ENCODE data around the gene NEDD4L.

The NEDD4L gene

DNA sequence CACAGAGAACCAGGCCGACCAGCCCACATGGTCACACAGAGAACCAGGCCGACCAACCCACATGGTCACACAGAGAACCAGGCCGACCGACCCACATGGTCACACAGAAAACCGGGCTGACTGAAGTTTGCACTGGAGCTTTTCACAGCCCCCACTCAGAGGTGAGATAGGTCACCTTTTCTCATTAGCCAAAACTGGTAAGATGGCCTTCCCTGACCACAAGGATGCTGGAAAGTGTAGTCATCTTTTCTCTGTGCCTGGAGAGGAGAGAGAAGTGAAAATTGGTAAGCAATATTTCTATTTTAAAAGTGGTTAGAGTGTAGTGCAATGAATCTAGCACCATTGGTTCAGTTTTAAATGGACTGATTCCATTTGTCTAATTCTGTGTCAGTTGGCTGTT lies 247.1 kb downstream of the NEDD4L start:
- no peak for DNase-seq (ENCODE audit: low read depth)

DNA sequence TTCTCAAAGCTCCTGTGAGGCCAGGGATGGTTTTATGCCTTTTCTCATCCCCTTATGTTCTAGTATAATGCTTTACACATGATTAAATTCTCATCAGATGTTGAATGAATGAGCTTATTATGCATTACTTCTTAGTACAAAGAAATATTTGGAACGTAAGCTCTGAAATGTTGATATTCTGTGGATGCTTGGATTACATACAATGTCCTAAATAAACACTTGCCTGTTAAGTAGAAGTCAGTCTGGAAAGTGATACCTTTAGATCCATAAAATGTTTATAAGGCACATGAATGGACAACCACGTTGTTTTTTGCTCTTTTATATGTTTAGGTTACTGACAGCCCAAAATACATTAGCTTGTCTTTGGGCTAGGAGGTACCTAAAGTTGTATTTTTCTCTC lies 248.6 kb downstream of the NEDD4L start:
- no peak for DNase-seq (ENCODE audit: low read depth)

DNA sequence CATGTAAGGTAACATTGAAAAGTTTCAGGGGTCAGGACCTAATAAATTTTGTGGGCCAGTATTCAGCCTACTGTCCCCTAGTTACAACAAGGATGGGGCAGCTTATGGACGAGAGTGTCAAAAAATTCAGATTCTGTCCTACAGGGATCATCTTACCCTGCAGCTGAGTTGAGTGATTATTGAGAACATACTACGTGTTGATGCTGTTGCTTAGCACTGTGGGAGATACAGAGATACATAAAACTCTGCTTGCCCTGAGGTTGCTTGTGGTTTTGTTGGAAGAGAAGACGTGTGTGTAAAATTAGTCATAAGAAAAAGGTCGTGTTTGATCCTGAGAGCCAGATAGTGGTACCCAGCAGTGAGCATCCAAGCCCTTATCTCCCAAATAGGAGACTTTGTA lies 253.2 kb downstream of the NEDD4L start:
- peak; percentile 81 for DNase-seq (ENCODE audit: low read depth)

DNA sequence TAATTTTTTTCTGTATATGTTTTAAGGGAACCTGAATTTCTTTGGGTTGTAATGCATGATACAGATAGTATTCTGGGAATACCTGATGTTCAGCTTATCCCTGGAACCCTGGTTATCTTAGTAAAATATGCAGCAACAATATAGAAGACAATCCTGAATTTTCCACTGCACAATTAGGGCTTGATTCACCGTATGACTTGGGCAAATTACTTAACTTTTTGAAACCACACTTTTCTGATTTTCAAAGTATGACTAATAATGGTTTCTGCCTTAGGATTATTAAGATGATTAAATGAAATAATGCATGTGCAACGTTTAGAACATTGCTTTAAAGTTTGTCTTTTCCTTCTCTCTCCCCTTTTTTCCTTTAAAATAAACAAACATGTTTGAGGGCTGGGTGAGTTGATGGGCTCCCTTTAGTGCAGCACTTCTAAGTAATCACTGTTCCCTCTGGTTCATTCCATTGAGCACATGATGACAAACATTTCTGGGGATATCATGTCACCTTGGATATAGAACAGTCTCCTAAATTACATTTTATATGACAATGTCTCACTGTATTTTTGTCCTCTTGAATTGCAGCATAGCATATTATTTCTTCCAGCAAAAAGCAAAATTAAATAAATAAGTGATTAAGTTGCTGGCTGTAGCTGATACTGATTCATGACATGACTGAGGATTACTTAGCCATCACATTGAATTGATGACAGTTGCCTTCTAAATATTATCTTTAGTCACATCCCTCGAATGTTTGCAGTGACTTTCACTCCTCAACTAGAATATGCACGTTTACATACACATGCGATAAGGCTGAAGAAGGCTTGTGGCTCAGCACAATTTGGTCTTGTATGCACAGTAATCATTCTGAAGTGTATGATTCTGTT lies 254.5 kb downstream of the NEDD4L start:
- peak; percentile 43 for DNase-seq (ENCODE audit: low read depth)

DNA sequence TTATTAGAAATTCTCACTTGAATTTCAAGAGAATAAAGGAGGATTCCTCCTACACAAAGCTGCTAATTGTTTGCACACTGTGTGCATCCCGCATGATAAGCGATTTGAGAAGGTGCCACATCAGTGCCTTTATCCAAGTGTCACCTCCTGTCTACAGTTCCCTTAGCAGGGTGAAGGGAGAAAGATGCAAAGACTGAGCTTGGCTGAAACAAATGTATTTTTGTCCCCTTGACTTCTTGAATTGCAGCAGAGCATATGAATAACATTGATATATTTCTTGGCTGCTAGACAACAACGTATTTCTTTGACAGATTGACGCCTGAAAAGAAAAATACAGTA lies 255.1 kb downstream of the NEDD4L start:
- DNase-seq (ENCODE audit: low read depth), result no peak

DNA sequence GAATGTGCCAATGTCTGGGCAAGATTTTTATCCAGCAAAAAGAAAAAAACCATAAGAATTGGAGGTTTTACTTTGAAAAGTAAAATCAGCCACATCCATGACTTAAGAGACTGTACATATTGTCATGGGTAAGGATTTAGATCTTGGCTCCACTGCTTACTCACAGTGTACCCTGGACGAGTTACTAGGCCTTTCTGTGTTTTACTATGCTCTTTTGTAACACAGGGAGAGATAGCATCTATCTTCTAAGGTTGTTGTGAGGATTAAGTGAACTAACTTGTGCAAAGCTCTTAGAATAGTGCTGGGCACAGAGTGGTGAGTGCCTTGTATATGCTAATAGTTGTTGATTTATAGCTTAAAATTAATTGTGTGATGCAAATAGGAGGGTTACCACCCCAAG lies 255.9 kb downstream of the NEDD4L start:
- no peak for DNase-seq (ENCODE audit: low read depth)

DNA sequence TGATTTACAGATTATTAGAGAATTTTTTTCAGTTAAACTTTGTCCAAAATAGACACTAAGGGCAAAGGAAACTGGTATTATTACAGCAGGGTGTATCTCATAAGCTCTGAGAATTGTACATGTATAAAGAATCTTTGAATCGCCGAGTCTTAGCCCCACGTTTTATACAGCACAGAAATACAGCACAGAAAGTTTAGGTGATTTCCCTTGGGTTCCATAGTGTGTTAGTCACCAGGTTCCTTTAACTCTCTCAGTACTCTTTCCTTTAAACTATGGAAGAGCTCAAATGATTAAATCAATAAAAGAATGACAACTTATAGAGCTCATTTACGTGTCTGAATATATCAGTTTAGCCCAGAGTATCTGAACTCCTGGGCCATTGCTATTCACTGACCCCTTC lies 256.8 kb downstream of the NEDD4L start:
- DNase-seq (ENCODE audit: low read depth), result no peak

DNA sequence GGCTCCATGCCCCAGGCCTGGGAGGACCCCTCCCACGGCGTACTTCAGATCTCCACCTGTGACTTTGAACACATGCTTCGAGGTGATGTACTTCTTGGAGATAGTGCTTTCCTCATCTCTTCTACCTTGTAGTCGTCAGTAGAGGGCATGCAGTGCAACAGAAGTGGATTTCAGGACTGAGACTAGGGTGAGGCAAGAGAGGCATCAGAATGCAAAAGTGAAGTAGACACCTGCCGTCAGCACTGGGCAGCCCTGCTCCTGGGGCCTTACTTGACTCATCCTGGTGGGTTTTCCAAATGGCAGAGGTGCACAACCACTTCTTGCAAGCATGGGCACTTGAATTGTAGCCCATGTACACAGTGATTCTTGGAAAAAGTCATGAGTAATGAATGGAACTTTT lies 258.8 kb downstream of the NEDD4L start:
- no peak for DNase-seq (ENCODE audit: low read depth)

DNA sequence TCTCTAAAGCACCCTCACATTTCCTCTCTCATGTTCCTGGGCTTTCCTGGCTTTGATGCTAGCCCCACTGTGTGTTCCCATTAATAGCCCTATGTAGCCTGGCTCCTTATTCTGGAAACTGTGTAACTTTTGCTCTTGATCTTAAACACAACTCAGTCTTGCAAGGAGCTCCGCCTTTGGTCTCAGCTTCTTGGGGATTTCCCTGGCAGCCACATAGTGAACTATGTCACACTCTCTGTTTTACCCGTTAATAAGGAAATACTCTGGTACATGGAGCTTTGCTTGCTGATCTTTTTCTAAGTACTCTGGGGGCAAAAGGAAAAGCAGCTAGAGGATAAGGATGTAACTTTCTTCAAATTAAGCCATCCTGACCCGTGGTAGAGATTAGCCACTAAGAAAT lies 259.3 kb downstream of the NEDD4L start:
- DNase-seq (ENCODE audit: low read depth), result no peak

DNA sequence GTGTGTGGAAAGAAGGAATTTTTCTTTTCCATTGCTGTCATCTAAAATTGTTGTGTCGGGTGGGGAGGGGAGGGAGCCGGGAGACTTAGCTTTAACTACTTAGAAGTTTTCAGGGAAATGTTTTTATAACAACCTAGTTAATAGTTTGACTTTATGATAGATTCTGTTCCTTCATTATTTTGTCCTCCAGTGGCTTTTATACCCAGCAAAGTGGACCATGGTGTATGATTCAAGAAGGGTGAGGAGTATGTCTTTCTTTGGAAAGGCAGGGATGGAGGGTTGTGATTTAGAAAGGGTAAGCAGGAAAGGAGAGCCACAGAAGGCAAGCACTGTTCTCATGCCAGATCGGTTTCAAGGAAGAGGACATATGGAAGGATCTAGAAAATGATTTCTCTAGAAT lies 261.8 kb downstream of the NEDD4L start:
- DNase-seq (ENCODE audit: low read depth), result no peak

DNA sequence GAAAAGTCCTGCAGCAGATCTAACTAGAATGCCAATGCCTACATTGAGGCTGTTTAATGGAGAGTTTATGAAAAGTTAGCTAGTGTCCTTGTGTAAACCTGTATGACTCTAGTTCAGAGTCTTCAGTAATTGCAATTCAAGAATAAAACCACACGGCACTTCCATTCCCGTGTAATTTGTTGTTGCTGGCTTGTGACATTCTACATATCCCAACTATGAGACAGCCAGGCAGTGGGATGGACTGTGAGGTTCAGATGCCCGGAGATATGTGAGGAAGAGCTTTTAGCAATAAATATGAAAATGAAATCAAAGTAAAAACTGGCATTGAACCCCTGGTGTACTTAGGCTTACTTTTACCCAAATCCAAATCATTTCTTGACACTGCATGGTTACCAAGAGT lies 263.4 kb downstream of the NEDD4L start:
- no peak for DNase-seq (ENCODE audit: low read depth)

DNA sequence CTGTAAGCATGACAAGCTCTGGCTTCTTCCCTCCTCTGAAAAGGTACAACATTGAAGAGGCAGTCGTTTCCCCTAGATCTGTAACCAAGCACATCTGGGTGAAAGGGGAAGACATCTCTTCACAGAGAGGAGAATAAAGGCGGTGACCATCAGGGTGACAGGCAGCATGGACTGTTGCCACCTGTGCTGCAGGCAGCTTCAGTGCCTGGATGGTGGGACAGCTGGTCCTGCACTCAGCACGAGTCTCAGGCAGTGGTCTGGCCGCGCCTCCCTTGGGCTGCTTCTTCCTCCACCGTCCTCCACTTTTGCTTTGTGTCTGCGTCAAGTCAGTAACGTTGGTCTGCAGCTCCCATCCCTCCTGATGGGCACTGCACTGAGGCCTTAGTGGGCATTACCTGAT lies 264.4 kb downstream of the NEDD4L start:
- no peak for DNase-seq (ENCODE audit: low read depth)

DNA sequence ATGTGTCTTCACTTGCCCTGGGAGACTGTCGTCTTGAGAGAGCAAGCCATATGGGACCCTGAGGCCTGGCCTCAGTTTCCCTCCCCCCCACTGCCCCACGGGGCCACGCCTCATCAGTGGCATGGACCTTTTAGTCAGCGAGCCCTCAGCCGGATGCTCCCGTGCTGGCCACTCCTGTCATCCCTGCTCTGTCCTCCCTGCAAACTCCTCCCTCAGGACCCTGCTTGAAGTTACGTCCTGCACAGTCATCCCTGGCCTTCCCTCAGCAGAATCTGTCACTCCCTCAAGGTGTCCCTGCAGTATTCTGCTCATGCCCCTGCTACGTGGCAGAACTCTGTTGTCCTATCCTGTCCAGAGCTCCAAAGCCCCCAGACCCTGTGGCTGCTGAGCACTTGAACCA lies 265.1 kb downstream of the NEDD4L start:
- DNase-seq (ENCODE audit: low read depth), result no peak

DNA sequence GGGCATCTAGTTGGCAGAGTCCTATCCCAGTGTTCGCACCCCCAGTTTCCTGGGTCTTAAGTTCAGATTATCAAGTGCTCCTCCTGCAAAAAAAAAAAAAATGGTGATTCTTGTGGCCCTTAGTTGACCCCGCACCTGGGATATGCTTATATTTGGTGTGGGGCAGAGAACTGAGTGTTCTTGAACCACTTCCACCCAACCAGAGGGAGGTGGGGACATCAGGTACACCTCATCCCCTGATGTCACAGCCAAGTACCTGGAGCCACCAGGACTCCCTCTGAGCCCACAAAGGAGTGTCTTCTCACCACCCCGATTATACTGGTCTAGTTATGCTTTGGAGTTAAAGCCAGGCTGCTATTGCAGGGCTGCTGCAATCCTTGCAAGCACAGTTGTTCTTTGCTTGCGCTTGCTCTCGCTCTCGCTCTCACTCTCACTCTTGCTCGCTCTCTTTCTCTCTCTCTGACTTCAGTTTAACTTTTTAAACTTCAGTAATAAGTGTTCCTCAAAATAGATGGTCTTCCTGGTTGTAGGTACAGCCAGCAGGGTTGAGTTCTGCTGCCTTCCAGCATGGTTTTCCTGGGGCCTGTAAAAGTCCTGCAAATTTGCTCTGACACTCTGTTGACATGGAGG lies 265.7 kb downstream of the NEDD4L start:
- DNase-seq (ENCODE audit: low read depth), result no peak

DNA sequence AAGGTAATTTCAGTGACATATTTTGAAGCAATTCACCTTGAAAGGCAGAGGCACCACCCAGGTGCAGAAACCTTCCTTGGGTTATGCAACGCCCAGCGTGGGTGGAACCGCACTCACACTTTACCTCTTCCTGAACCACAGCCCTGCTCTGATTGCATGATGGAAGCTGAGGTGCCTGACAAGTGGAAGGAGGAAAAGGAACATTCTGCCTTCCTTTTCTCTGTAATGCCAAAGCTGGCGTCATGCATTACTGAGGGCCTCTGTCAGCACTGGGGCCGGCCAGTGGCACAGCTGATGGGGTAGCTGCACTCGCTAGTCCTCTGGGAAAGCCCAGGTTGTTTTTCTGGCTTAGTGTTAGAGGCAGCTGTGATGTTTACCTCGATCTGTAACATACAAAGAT lies 266.5 kb downstream of the NEDD4L start:
- DNase-seq (ENCODE audit: low read depth), result no peak

DNA sequence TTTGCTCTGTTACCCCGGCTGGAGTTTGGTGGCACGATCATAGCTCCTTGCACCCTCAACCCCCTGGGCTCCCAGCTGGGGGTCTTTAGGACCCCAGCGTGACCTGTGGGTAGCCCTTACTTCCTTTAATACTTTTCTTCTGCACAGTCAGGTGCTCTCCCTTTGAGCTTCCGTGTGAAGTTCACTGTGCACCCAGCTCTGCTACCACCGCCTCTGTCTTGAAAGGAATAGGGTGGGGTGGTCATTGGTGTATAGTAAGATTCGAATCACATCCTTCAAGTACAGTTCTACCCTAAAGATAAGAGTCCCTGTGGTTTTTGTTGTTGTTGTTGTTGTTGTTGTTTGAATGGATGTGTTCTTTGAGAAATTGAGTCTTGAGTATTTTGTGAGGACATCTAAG lies 267.4 kb downstream of the NEDD4L start:
- no peak for DNase-seq (ENCODE audit: low read depth)

DNA sequence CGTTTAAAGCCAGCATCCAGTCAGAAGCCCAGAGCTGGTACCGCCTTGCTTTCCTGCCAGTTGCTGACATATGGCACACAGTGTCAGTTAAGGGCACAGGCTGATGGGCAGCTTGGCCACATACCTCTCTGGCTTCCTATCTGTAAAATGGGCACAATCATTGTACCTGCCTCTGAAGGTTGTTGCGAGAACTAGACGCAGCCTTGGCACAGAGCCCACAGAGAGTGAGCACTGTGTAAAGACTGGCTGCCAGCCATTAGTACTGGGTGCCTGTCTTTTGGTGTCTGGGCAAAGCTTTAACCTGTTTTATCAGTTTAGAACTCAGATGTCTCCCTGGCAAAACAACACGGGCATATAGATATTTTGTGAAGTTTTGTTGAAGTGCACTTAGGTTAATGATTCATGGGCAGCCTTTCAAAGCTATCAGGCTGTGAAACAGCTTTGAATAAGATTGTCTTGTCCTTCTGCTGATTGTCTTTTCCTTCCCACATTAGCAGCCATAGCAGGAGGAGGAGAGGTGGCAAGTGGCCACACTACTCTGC lies 269.5 kb downstream of the NEDD4L start:
- DNase-seq (ENCODE audit: low read depth), result peak; percentile 50

DNA sequence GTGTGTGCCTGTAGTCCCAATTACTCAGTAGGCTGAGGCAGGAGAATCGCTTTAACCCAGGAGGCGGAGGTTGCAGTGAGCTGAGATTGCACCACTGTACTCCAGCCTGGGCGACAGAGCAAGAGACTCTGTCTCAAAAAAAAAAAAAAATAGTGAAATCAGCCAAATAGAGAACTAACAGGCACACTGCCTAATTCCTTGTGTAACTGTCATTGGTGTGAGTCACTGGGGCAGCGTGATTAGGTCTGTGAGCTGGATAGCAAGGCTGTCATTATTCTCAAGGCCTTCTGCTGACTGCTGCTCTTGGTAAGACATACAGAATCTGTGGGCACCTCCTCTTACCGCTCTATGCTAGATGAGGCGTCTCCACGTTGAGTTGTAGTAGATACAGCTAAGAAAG lies 270.3 kb downstream of the NEDD4L start:
- peak; percentile 96 for DNase-seq (ENCODE audit: low read depth)

DNA sequence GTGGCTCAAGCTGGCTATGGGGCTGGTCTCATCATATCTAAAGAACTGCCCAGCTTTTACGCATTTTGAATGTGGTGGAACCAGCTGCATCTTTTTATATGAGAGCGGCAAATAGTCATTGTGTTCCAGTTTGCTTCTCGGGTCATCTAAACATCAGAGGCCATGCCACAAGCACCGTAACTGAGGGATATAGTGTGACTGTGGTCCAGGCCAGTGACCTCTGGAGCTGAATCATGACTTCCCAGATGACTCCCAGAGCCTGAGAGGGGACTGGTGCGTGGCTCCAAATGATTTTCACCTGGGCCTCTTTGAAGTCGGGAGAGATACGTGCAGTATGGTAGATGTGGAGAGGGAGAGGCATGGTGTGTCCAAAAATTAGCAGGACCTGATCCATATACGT lies 271.0 kb downstream of the NEDD4L start:
- peak; percentile 56 for DNase-seq (ENCODE audit: low read depth)

DNA sequence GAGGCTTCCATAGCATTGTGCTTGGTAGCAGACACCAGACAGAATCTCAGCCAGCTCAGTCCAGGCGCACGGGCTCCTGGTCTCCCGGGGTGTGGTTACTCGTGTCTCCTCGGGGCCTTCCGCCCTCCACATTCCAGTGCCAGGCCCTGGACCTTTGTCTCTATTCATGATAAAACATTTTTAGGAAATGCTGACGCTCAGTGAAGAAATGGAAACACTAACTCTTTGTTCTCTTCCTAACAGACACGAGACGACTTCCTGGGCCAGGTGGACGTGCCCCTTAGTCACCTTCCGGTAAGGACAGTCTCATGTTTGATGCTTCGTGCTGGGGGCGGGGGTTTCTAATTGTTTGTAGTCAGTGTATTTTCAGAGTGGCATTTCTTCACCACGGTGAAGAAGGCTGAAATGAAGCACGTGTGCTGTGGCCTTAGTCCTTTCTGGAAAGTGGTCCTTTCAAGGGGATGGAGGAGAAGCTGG lies 271.8 kb downstream of the NEDD4L start:
- peak; percentile 17 for DNase-seq (ENCODE audit: low read depth)

DNA sequence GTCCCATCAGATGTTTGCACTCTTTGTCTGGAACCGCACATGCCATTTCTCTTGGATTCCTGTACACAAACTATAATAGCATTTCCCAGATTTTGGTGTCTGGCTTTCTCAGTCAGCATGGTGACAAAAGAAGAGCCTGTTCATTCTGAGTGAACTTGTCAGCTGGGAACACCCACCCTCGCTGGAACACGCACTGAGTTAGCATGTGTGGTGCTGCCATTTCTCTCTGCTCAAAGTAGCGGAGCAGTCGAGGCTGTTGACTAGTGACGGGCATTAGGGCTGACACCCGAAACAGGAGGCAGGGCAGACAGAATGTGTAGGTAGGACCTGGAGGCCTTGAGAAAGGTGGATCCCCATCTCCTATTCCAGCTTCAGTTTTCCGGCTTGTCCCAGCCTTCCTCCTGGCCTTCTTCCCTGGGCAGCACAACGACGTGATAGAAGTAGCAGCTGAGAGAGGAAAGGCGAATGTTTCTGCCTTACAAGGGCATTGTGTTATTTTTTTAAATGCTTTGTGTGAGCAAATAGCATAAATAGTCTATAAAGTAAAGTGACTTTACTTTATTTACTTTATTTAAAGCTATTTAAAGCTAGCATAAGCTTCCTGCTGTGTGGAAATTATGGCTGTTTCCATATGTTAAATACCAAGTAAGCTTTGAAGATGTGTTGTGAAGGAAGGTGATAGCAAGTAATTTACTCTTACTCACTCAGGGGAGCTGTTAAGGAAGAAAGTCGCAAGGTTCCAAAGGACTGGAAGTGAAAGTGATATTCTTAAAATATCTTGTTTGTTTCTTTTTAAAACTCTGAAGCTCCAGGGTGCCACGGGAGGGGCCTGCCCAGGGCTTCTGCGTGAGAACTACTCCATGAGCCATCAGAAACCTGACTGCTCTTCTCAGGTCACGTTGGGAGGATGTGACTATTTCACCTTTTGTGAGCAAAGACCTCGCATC lies 272.6 kb downstream of the NEDD4L start:
- no peak for DNase-seq (ENCODE audit: low read depth)

DNA sequence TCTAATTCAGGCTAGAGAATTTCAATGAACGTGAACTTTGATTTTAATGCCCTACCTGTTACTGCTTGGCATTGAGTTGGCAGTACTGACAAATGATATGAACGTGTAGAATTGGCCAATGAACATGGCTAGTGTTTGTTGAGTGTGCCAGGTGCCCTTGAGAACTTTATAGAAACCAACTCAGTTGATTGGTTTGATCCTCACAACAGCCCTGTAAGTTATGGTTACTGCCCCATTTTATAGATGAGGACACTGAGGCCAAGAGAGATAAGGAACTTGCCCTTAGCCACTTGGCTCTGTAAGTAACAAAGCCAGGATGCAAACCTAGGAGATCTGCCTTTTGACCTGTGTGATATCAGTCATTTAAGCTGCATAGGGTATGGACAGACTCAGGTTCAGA lies 275.7 kb downstream of the NEDD4L start:
- no peak for DNase-seq (ENCODE audit: low read depth)

Data from ELR (cell line).